Measurements from ENCODE around the gene MAP2K3. TPM values are rescaled to one million over a fixed set of nuclear protein-coding genes. Genes with fewer than 3 reads are reported as not detected.

The MAP2K3 gene
- polyA plus RNA-seq, 1 donor (not counting 4 experiments of a cell fraction or from before 2014, with no cell fraction given), result 22.4 TPM

DNA sequence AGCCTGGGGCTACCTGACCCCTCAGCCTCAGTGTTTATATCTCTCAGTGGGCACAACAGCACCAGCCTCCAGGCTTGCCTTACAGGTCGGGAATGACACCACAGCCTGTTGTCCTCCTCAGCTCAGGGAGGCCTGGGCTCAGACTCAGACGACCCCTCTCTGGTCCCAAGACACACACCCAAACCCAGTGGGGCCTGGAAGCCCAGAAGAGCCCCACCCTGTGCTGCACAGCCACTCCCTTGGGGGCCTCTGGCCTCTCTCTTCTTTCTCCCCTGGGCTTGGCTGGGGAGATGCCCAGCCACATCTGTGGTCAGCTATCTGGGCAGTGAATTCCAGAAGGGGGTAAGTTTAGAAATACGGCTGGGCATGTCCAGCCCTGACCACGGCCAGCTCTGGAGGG is 33.7 kb upstream of the MAP2K3 start:
- DNase-seq (ENCODE audit: low read depth, low spot score), result no peak
- FAIRE-seq, result no peak

GRCh38 chr17:21251337-21252010 is 33.0 kb upstream of the MAP2K3 start:
- Histone ChIP-seq H3K27ac (ENCODE audit: control insufficient read depth, insufficient read depth, low read length) (no peak overlapping the region), H3K9ac (ENCODE audit: control insufficient read depth, extremely low read depth, insufficient read depth, low read length) (no peak overlapping the region), H3K79me2 (ENCODE audit: control insufficient read depth, insufficient read depth, low read length) (no peaks in the 10 kb centered on the region), H3K9me3 (ENCODE audit: control insufficient read depth, low read depth, low read length) (no peaks in the 10 kb centered on the region), H2AFZ (ENCODE audit: control insufficient read depth, low read length) (no peak overlapping the region), H3K4me3 (ENCODE audit: control insufficient read depth in 2 of 3, extremely low read depth in 1 of 3, insufficient read depth in 2 of 3, low read depth in 1 of 3, low read length in 3 of 3) (no peak overlapping the region), H3K4me2 (ENCODE audit: control insufficient read depth, extremely low read depth, insufficient read depth, low read depth, low read length) (no peak overlapping the region), H3K27me3 (ENCODE audit: control insufficient read depth, extremely low read depth, insufficient read depth, low read length) (no peaks in the 10 kb centered on the region), H3K4me1 (ENCODE audit: control insufficient read depth, extremely low read depth, insufficient read depth, low read length) (peaks cover 20% of the 10 kb centered on the region), H4K20me1 (ENCODE audit: control insufficient read depth, extremely low read depth, insufficient read depth, low read length) (no peaks in the 10 kb centered on the region), H3K9me1 (ENCODE audit: control insufficient read depth, extremely low read depth, insufficient read depth, low read length) (no peaks in the 10 kb centered on the region), H3K36me3 (ENCODE audit: control insufficient read depth in 2 of 2, extremely low read depth in 1 of 2, insufficient read depth in 2 of 2, low read length in 2 of 2) (no peaks in the 10 kb centered on the region)
- DNase-seq (ENCODE audit: low read depth, low spot score) (no peak), FAIRE-seq (no peak)
- TF ChIP-seq CTCF (optimal IDR thresholded peaks at IDR 0.05 in 1 of 3, IDR thresholded peaks at IDR 0.05 in 1 of 3, conservative IDR thresholded peaks at IDR 0.05 in 1 of 3; ENCODE audit: extremely low read depth in 1 of 3, insufficient read depth in 2 of 3, low read length in 3 of 3) (no peak), EZH2 (IDR thresholded peaks at IDR 0.05; ENCODE audit: low read length) (no peak)
- dilution Hi-C loops (cut with MboI; ENCODE audit: extremely low pct_ligation_motif_present, low sequenced_read_pairs), result no loop called here

More for the DNA sequence above, 33.7 kb upstream of the MAP2K3 start:
- Histone ChIP-seq H3K27me3 (ENCODE audit: control insufficient read depth, extremely low read depth, insufficient read depth, low read length) (no peaks in the 10 kb centered on the region), H3K9me3 (ENCODE audit: control insufficient read depth, low read depth, low read length) (no peaks in the 10 kb centered on the region), H3K27ac (ENCODE audit: control insufficient read depth, insufficient read depth, low read length) (no peak overlapping the region), H3K9ac (ENCODE audit: control insufficient read depth, extremely low read depth, insufficient read depth, low read length) (no peak overlapping the region), H3K4me1 (ENCODE audit: control insufficient read depth, extremely low read depth, insufficient read depth, low read length) (peaks cover 20% of the 10 kb centered on the region), H3K36me3 (ENCODE audit: control insufficient read depth in 2 of 2, extremely low read depth in 1 of 2, insufficient read depth in 2 of 2, low read length in 2 of 2) (no peaks in the 10 kb centered on the region), H3K4me3 (ENCODE audit: control insufficient read depth in 2 of 3, extremely low read depth in 1 of 3, insufficient read depth in 2 of 3, low read depth in 1 of 3, low read length in 3 of 3) (no peak overlapping the region), H3K79me2 (ENCODE audit: control insufficient read depth, insufficient read depth, low read length) (no peaks in the 10 kb centered on the region), H4K20me1 (ENCODE audit: control insufficient read depth, extremely low read depth, insufficient read depth, low read length) (no peaks in the 10 kb centered on the region), H3K4me2 (ENCODE audit: control insufficient read depth, extremely low read depth, insufficient read depth, low read depth, low read length) (no peak overlapping the region), H2AFZ (ENCODE audit: control insufficient read depth, low read length) (no peak overlapping the region), H3K9me1 (ENCODE audit: control insufficient read depth, extremely low read depth, insufficient read depth, low read length) (no peaks in the 10 kb centered on the region)
- dilution Hi-C loops (cut with MboI; ENCODE audit: extremely low pct_ligation_motif_present, low sequenced_read_pairs), result no loop called here
- TF ChIP-seq EZH2 (IDR thresholded peaks at IDR 0.05; ENCODE audit: low read length) (no peak), CTCF (optimal IDR thresholded peaks at IDR 0.05 in 1 of 3, IDR thresholded peaks at IDR 0.05 in 1 of 3, conservative IDR thresholded peaks at IDR 0.05 in 1 of 3; ENCODE audit: extremely low read depth in 1 of 3, insufficient read depth in 2 of 3, low read length in 3 of 3) (no peak)
